MM.1S (cell line): ENCODE data around the gene FYB1.

Experiments
- DNase-seq: peaks from one replicate; pipeline ENCODE4 v3.0.0-alpha.2; 2015
- H2AFZ ChIP-seq: fragments of 300-600 bp; sonication (generic); 2 replicates; pipeline ENCODE4 v1.6.0; 2016; ENCODE audit warnings: antibody characterized with exemption, low read length
- H3F3A ChIP-seq: fragments of 300-600 bp; sonication (generic); 2 replicates; pipeline ENCODE4 v1.6.1; 2016; ENCODE audit warnings: mild to moderate bottlenecking, antibody characterized with exemption, low read length, moderate library complexity, mixed read lengths; ENCODE audit not compliant: insufficient read depth
- H3K27ac ChIP-seq: fragments of 300-600 bp; sonication (generic); 2 replicates; pipeline ENCODE4 v1.5.1; 2016; ENCODE audit warnings: mild to moderate bottlenecking, low read length
- H3K27me3 ChIP-seq: fragments of 300-600 bp; sonication (generic); replicated peaks from 2 replicates; pipeline ENCODE4 v1.6.0; 2016; ENCODE audit warnings: low read length; ENCODE audit not compliant: insufficient read depth
- H3K36me3 ChIP-seq: fragments of 300-600 bp; sonication (generic); replicated peaks from 2 replicates; pipeline ENCODE4 v1.6.1; 2016; ENCODE audit warnings: mild to moderate bottlenecking, low read length, mixed read lengths; ENCODE audit not compliant: insufficient read depth
- H3K4me1 ChIP-seq: fragments of 300-600 bp; sonication (generic); 2 replicates; pipeline ENCODE4 v1.6.1; 2016; ENCODE audit warnings: low read length, mixed read lengths
- H3K4me2 ChIP-seq: fragments of 300-600 bp; sonication (generic); 2 replicates; pipeline ENCODE4 v1.6.0; 2016; ENCODE audit warnings: low read depth, low read length
- H3K4me3 ChIP-seq: fragments of 300-600 bp; sonication (generic); 2 replicates; pipeline ENCODE4 v1.5.1; 2016; ENCODE audit warnings: low read length, mixed read lengths
- H3K79me2 ChIP-seq: fragments of 300-600 bp; sonication (generic); 2 replicates; pipeline ENCODE4 v1.6.1; 2016; ENCODE audit warnings: mixed run types, low read length, mixed read lengths
- H3K9ac ChIP-seq: fragments of 300-600 bp; sonication (generic); 2 replicates; pipeline ENCODE4 v1.6.1; 2016; ENCODE audit warnings: low read length, mixed read lengths
- H3K9me2 ChIP-seq: fragments of 300-600 bp; sonication (generic); replicated peaks from 2 replicates; pipeline ENCODE4 v1.6.1; 2016; ENCODE audit warnings: mild to moderate bottlenecking, low read length, mixed read lengths; ENCODE audit not compliant: insufficient read depth
- H3K9me3 ChIP-seq: fragments of 300-600 bp; sonication (generic); replicated peaks from 2 replicates; pipeline ENCODE4 v1.6.1; 2016; ENCODE audit warnings: mild to moderate bottlenecking, low read length, mixed read lengths; ENCODE audit not compliant: insufficient read depth
- H4K20me1 ChIP-seq: fragments of 300-600 bp; sonication (generic); 2 replicates; pipeline ENCODE4 v1.6.1; 2016; ENCODE audit warnings: mild to moderate bottlenecking, low read length, moderate library complexity, mixed read lengths; ENCODE audit not compliant: insufficient read depth
- CTCF ChIP-seq: fragments of 300-600 bp; sonication (generic); IDR thresholded peaks from 2 replicates; pipeline ENCODE4 v1.5.1; 2016; ENCODE audit warnings: antibody characterized with exemption, low read length, mixed read lengths
- EZH2 ChIP-seq: fragments of 300-600 bp; sonication (generic); optimal IDR thresholded peaks from 2 replicates; pipeline ENCODE3; 2017; ENCODE audit warnings: low read depth, mild to moderate bottlenecking, antibody characterized with exemption, low read length, mixed read lengths
- EZH2phosphoT487 ChIP-seq: fragments of 300-600 bp; sonication (generic); IDR thresholded peaks from 2 replicates; pipeline ENCODE4 v1.6.1; 2018; ENCODE audit warnings: antibody characterized with exemption, low read length

FYB1 gene

GRCh38 chr5:39058178-39058921 is 161.0 kb downstream of the FYB1 start:
- H3K79me2 ChIP-seq = peaks cover 96% of the 10 kb centered on the region
- H4K20me1 ChIP-seq = peaks cover 6% of the 10 kb centered on the region; the same call in 1 of the 2 replicates
- no peak overlapping the region; the same call in 1 of the 2 replicates for H3K9ac ChIP-seq
- no peaks in the 10 kb centered on the region for H3K27me3 ChIP-seq
- no peak for DNase-seq
- H3K9me2 ChIP-seq = no peaks in the 10 kb centered on the region
- peaks cover 3% of the 10 kb centered on the region; the same call in 1 of the 2 replicates for H3K4me1 ChIP-seq
- H3K27ac ChIP-seq = no peak overlapping the region
- H3K4me3 ChIP-seq = peak overlapping the region; percentile 58
- peak overlapping the region; percentile 55 for H3K4me2 ChIP-seq
- no peaks in the 10 kb centered on the region for H3F3A ChIP-seq
- H3K36me3 ChIP-seq = no peaks in the 10 kb centered on the region
- no peaks in the 10 kb centered on the region for H3K9me3 ChIP-seq
- no peak for TF ChIP-seq EZH2phosphoT487
- no peak for TF ChIP-seq CTCF
- TF ChIP-seq EZH2 = no peak
- no peak overlapping the region for H2AFZ ChIP-seq

GRCh38 chr5:39057734-39058133 is 161.6 kb downstream of the FYB1 start:
- TF ChIP-seq EZH2 (no peak), EZH2phosphoT487 (no peak), CTCF (no peak)
- Histone ChIP-seq H2AFZ (no peak overlapping the region), H3K9ac (no peak overlapping the region; the same call in 1 of the 2 replicates), H3F3A (no peaks in the 10 kb centered on the region), H3K79me2 (peaks cover 96% of the 10 kb centered on the region), H3K36me3 (no peaks in the 10 kb centered on the region), H3K9me2 (no peaks in the 10 kb centered on the region), H4K20me1 (peaks cover 6% of the 10 kb centered on the region; the same call in 1 of the 2 replicates), H3K27me3 (no peaks in the 10 kb centered on the region), H3K4me1 (peaks cover 3% of the 10 kb centered on the region; the same call in 1 of the 2 replicates), H3K9me3 (no peaks in the 10 kb centered on the region), H3K27ac (no peak overlapping the region), H3K4me2 (peak overlapping the region; percentile 55), H3K4me3 (peak overlapping the region; percentile 58)
- DNase-seq = peak; percentile 37

DNA sequence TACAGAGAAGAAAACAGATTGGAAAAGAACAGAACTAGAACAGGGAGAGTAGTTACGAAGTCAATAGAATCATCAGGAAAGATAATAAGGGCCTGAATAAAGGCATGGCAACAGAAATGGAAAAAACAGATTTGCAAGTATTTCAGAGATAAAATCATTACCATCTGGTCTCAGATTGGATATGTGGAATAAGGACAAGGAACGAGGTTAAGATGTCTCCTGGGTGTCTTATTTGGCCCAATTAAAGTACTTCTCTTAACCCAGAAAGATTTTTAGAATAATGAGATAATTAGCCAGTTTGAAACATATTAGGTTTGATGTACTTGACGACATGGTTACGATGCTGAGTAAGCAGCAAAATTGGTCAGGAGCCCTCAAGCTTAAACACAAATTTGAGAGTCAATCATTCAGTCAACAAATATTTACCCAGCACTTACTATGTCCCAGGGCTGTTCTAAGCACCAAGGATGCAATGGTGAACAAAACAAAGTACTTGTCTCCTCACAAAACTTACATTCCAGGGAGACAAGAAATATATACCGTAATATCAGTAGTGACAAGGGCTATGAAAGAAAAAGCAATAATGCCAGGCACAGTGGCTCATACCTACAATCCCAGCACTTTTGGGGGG is 163.5 kb downstream of the FYB1 start:
- Histone ChIP-seq H3K79me2 (peaks cover 96% of the 10 kb centered on the region), H3K9me2 (no peaks in the 10 kb centered on the region), H3F3A (no peaks in the 10 kb centered on the region), H2AFZ (no peak overlapping the region), H3K36me3 (no peaks in the 10 kb centered on the region), H3K9ac (no peak overlapping the region), H3K4me2 (no peak overlapping the region), H3K4me3 (no peak overlapping the region), H3K27me3 (no peaks in the 10 kb centered on the region), H3K27ac (no peak overlapping the region), H3K4me1 (peaks cover 3% of the 10 kb centered on the region; the same call in 1 of the 2 replicates), H4K20me1 (peaks cover 6% of the 10 kb centered on the region; the same call in 1 of the 2 replicates), H3K9me3 (no peaks in the 10 kb centered on the region)
- no peak for DNase-seq
- TF ChIP-seq CTCF (no peak), EZH2phosphoT487 (no peak), EZH2 (no peak)
